ENCODE measurements around the gene TEX48.

Gene TEX48

DNA sequence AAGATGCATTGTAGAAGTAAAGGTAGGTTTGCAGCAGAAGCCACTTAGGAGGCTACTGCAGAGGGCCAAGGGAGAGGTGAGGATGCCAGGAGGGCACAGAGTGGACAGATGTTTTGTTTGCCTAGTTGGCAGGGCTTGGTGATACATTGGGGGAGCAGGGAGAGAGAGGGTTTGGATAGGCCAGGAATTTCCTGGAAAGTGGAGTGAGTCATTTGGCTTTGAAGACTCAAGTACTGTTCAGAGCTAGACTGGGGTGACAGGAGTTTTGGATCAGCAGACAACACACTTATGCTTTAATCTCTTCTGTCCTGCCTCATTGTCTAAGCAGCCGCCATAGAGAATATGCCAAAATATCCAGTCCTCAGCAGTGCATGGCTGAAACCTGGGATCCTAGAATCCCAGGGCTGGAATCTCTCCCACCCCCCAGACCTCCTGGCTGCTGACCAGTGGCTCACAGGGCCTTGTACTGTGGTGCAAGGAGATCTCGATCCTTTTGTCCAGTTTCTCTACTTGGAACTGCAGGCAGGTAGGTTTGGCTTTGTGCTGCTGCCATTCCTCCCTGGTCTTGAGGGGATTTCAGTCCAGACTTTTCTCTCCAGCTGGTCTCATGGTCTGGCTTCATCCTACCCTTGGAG lies 59.9 kb downstream of the TEX48 start:
- peak in 2 of 51 donors; percentile 7 to 8 for DNase-seq

- peak in 1 of 51 donors; percentile 9 for DNase-seq
Observed at GRCh38 chr9:114621561-114621960, 60.4 kb downstream of the TEX48 start.

GRCh38 chr9:114619191-114619761 lies 62.7 kb downstream of the TEX48 start:
- DNase-seq = peak in 2 of 51 donors; percentile 5

GRCh38 chr9:114616684-114617520 lies 65.1 kb downstream of the TEX48 start:
- DNase-seq = peak in 27 of 51 donors; percentile 3 to 46 (median 14)

Measured in hypothalamus (tissue), 51 donors.